Gastrocnemius medialis (tissue), 4 donors: ENCODE data around the gene NCOA6.

Source experiments
- CTCF ChIP-seq, 5 experiments: fragments of 450-650 bp in 3 of 5; fragments of 200-600 bp in 2 of 5; sonication (generic) in 2 of 5; IDR thresholded peaks in 4 of 5; conservative IDR thresholded peaks in 1 of 5; 1 replicate in 4 of 5; 2 replicates in 1 of 5; pipeline ENCODE4 v1.5.1; 2016 to 2019; ENCODE audit warnings: antibody characterized with exemption in 5 of 5, mild to moderate bottlenecking in 3 of 5, moderate library complexity in 3 of 5
- POLR2A ChIP-seq, 2 donors: fragments of 450-650 bp; IDR thresholded peaks; one replicate each; pipeline ENCODE4 v1.6.1; 2017; ENCODE audit warnings: antibody characterized with exemption in 2 of 2, mild to moderate bottlenecking in 2 of 2, moderate library complexity in 2 of 2

GRCh38 chr20:34709044-34709830 is 116.2 kb downstream of the NCOA6 start:
- no peak for TF ChIP-seq CTCF (IDR thresholded peaks at IDR 0.05 in 4 of 5, conservative IDR thresholded peaks at IDR 0.05 in 1 of 5)
- TF ChIP-seq POLR2A (IDR thresholded peaks at IDR 0.05): peak in 1 of 2 donors; percentile 5
